ENCODE results near the gene ACOT7. TPM values are rescaled to one million over a fixed set of nuclear protein-coding genes. Genes with fewer than 3 reads are reported as not detected.

The ACOT7 gene
- total RNA-seq, 6 donors from 2014 or later = 8.2 to 33.4 (median 26.5) TPM

DNA sequence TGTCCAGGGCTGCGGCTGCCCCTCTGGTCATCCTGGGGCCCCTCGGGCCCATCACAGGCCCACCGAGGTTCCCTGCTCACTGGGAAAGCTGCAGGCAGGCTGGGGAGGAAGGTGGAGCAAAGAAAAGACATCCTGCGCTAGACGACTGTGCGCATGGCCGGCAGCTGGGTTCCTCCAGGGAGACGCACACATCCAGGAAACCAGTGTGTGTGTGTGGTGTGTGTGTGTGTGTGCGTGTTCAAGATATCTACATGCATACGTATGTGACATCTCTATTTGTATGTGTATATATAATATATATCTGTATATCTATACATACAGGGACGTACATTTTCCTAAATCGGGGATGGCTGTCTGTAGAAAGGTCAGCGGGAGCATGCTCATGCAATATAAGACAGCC is 63.7 kb downstream of the ACOT7 start:
- no peaks in the 10 kb centered on the region for H3K9me3 ChIP-seq
- no peak overlapping the region for H3K4me3 ChIP-seq
- 69 to 70% methylated on average over 10 to 13 of the region's 13 CpGs for WGBS, 2 donors
- no peak overlapping the region for H3K27ac ChIP-seq
- TF ChIP-seq POLR2AphosphoS5 (IDR thresholded peaks at IDR 0.05) = no peak
- TF ChIP-seq POLR2A (IDR thresholded peaks at IDR 0.05) = no peak
- TF ChIP-seq, protein P1, sequence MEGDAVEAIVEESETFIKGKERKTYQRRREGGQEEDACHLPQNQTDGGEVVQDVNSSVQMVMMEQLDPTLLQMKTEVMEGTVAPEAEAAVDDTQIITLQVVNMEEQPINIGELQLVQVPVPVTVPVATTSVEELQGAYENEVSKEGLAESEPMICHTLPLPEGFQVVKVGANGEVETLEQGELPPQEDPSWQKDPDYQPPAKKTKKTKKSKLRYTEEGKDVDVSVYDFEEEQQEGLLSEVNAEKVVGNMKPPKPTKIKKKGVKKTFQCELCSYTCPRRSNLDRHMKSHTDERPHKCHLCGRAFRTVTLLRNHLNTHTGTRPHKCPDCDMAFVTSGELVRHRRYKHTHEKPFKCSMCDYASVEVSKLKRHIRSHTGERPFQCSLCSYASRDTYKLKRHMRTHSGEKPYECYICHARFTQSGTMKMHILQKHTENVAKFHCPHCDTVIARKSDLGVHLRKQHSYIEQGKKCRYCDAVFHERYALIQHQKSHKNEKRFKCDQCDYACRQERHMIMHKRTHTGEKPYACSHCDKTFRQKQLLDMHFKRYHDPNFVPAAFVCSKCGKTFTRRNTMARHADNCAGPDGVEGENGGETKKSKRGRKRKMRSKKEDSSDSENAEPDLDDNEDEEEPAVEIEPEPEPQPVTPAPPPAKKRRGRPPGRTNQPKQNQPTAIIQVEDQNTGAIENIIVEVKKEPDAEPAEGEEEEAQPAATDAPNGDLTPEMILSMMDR (IDR thresholded peaks at IDR 0.05) = no peak
- TF ChIP-seq EP300 (IDR thresholded peaks at IDR 0.05) = no peak
- no peaks in the 10 kb centered on the region for H3K27me3 ChIP-seq
- ATAC-seq (ENCODE audit: low FRiP score in 2 of 2) (no peak), DNase-seq (no peak)
- H3K4me1 ChIP-seq = no peaks in the 10 kb centered on the region
- H3K36me3 ChIP-seq = no peaks in the 10 kb centered on the region

DNA sequence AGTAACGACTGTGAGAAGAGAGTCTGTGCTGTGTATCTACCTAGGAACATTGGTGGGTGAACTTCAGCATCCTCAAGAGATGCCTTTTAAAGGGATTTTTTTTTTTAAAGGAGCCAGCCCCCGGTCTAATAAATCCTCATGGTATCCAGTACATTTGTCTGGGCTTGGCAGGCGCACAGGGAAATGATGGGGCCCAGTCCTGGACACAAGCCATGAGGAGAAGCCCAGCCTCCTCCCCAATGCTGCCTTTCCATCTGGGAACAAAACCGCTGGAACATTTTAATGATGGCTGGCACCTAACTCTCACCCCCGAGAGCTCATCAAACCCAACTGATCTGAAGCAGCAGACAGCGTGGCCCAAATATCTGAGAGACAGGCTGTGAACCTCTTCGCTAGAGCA is 64.2 kb downstream of the ACOT7 start:
- 66 to 80% methylated on average over 6 to 7 of the region's 7 CpGs for WGBS, 2 donors
- Histone ChIP-seq H3K4me1 (no peaks in the 10 kb centered on the region), H3K27ac (no peak overlapping the region), H3K27me3 (no peaks in the 10 kb centered on the region), H3K9me3 (no peaks in the 10 kb centered on the region), H3K36me3 (no peaks in the 10 kb centered on the region), H3K4me3 (no peak overlapping the region)
- no peak for DNase-seq
- TF ChIP-seq POLR2AphosphoS5 (IDR thresholded peaks at IDR 0.05) (no peak), POLR2A (IDR thresholded peaks at IDR 0.05) (no peak), EP300 (IDR thresholded peaks at IDR 0.05) (no peak)
- TF ChIP-seq, protein P1 (IDR thresholded peaks at IDR 0.05) = no peak
- no peak for ATAC-seq (ENCODE audit: low FRiP score in 2 of 2)

DNA sequence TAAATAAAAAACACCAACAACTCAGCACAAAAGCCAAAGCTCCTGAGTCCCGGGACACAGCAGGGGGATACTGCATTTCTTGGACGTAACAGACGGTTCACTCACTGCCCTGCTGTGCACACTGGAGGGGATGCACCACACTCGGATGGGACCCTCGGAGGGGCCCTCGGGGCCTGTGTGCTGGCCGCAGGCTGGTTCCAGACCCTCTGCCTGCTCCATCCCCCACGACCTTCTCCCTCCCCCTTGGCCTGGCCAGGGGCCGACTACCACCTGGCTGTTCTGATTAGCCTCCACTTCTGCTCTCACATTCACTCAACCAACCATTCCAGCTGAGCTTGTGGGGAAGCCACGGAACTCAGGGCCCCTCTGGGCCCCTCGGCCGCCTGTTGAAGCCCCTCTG is 64.9 kb downstream of the ACOT7 start:
- Histone ChIP-seq H3K27me3 (no peaks in the 10 kb centered on the region), H3K4me3 (no peak overlapping the region), H3K36me3 (no peaks in the 10 kb centered on the region), H3K9me3 (no peaks in the 10 kb centered on the region), H3K4me1 (no peaks in the 10 kb centered on the region), H3K27ac (no peak overlapping the region)
- TF ChIP-seq, protein P1 (IDR thresholded peaks at IDR 0.05) = no peak
- TF ChIP-seq POLR2A (IDR thresholded peaks at IDR 0.05) (no peak), POLR2AphosphoS5 (IDR thresholded peaks at IDR 0.05) (no peak), EP300 (IDR thresholded peaks at IDR 0.05) (no peak)
- ATAC-seq (ENCODE audit: low FRiP score in 2 of 2) (no peak), DNase-seq (no peak)
- WGBS, 2 donors = 87 to 89% methylated on average over 8 to 12 of the region's 12 CpGs

DNA sequence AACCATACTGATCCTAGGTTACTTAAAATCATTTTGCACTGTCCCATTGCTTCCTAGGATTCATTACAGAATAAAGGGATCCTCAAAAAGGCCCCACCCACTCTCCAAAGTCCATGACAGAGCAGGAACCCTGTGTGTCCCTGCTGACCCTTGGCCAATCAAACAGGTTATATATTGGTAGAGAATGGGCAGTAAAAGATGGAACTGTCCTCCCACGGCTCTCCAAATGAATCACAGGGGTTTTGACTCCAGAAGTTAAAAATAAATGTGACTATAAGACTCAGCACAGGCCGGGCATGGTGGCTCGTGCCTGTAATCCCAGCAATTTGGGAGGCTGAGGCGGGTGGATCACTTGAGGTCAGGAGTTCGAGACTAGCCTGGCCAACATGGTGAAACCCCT is 65.5 kb downstream of the ACOT7 start:
- TF ChIP-seq POLR2A (IDR thresholded peaks at IDR 0.05) (no peak), EP300 (IDR thresholded peaks at IDR 0.05) (no peak)
- TF ChIP-seq, protein P1 (IDR thresholded peaks at IDR 0.05) = no peak
- 90 to 95% methylated on average over 2 to 5 of the region's 5 CpGs for WGBS, 2 donors
- Histone ChIP-seq H3K4me1 (no peaks in the 10 kb centered on the region), H3K9me3 (no peaks in the 10 kb centered on the region), H3K27ac (no peak overlapping the region), H3K36me3 (no peaks in the 10 kb centered on the region), H3K27me3 (no peaks in the 10 kb centered on the region), H3K4me3 (no peak overlapping the region)
- DNase-seq (no peak), ATAC-seq (ENCODE audit: low FRiP score in 2 of 2) (no peak)

DNA sequence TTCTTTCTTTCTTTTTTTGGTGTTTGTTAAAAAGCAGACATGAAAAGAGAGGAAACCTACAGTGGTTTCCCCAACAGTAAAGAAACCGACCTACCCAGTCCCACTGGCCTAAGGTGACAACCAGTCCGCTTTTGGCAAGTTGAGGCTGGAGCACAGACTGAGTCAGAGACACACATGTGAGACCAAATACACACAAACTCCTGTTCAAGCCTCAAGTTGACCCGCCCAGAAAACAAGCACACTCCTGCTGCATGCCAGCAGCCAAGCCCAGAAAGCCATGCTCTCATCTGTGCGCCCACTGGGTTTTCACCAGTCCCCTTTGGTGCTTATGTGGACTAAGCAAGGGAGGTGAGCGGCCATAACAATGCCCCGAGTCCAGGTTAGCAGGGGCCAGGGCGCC is 68.1 kb downstream of the ACOT7 start:
- Histone ChIP-seq H3K9me3 (no peaks in the 10 kb centered on the region), H3K36me3 (no peaks in the 10 kb centered on the region), H3K27ac (no peak overlapping the region), H3K4me3 (no peak overlapping the region), H3K4me1 (no peaks in the 10 kb centered on the region), H3K27me3 (no peaks in the 10 kb centered on the region)
- TF ChIP-seq, protein P1 (IDR thresholded peaks at IDR 0.05) = no peak
- TF ChIP-seq POLR2AphosphoS5 (IDR thresholded peaks at IDR 0.05) (no peak), EP300 (IDR thresholded peaks at IDR 0.05) (no peak), POLR2A (IDR thresholded peaks at IDR 0.05) (no peak)
- DNase-seq = no peak
- WGBS, 2 donors = 74 to 79% methylated on average over 4 to 7 of the region's 7 CpGs
- peak in 1 of 2 donors; percentile 6 for ATAC-seq (ENCODE audit: low FRiP score in 2 of 2)
